ENCODE data around the gene PPP3CA. TPM values are rescaled to one million over a fixed set of nuclear protein-coding genes. Genes with fewer than 3 reads are reported as not detected.

Gene PPP3CA
- total RNA-seq, 1 donor from 2014 or later = 78.8 TPM

DNA sequence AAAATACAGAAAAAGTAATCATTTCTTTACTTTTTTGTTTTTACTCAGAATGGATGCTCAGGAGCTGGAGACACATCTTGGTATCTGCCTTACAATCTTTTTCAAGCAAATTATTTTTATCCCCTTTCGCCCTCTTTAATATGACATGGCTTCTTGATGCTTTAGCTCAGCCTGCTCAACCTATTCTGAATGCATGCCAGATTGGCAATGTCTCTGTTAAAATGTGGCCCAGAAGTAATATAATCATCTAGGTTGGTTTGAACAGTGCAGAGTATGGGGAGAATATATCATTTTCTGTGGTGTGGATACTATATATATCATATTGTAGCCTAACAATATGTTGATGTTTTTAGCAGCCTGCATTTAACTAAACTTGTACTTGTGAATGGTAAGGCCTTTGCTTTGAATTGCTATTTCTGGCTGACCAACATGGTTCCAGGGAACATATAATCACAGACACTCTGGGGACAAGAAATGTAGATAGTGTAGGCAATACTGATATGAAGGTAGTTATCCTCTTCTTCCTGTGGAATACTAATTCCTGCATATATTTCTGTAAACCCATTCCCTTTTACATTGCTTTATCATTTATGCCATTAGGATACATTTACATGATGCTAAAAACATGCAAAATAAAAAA is 282.7 kb downstream of the PPP3CA start:
- ChIA-PET POLR2A (no interaction called here), CTCF (no interaction called here)
- DNase-seq (no peak), ATAC-seq (ENCODE audit: low read depth) (no peak)
- H3K4me1 Mint-ChIP-seq = peaks cover 12% of the 10 kb centered on the region
- H3K9me3 Mint-ChIP-seq = no peaks in the 10 kb centered on the region
- H3K27ac Mint-ChIP-seq = no peak overlapping the region
- intact Hi-C loops (cut with micrococcal nuclease) = loop anchor here (2.0 kb wide), 1 partner anchor 14 kb away; no protein-coding TSS in a partner anchor
- TF ChIP-seq, protein P1, sequence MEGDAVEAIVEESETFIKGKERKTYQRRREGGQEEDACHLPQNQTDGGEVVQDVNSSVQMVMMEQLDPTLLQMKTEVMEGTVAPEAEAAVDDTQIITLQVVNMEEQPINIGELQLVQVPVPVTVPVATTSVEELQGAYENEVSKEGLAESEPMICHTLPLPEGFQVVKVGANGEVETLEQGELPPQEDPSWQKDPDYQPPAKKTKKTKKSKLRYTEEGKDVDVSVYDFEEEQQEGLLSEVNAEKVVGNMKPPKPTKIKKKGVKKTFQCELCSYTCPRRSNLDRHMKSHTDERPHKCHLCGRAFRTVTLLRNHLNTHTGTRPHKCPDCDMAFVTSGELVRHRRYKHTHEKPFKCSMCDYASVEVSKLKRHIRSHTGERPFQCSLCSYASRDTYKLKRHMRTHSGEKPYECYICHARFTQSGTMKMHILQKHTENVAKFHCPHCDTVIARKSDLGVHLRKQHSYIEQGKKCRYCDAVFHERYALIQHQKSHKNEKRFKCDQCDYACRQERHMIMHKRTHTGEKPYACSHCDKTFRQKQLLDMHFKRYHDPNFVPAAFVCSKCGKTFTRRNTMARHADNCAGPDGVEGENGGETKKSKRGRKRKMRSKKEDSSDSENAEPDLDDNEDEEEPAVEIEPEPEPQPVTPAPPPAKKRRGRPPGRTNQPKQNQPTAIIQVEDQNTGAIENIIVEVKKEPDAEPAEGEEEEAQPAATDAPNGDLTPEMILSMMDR (IDR thresholded peaks at IDR 0.05) = no peak
- H3K27me3 Mint-ChIP-seq = no peaks in the 10 kb centered on the region
- peaks cover 59% of the 10 kb centered on the region for H3K36me3 Mint-ChIP-seq (ENCODE audit: low read depth)
- H3K4me3 Mint-ChIP-seq = no peak overlapping the region

GRCh38 chr4:101055392-101055791 is 291.9 kb downstream of the PPP3CA start:
- intact Hi-C loops (cut with micrococcal nuclease) = no loop called here
- POLR2A ChIA-PET = no interaction called here

GRCh38 chr4:101050837-101051205 is 296.5 kb downstream of the PPP3CA start:
- Mint-ChIP-seq H3K27me3 (no peaks in the 10 kb centered on the region), H3K4me1 (peaks cover 3% of the 10 kb centered on the region), H3K36me3 (ENCODE audit: low read depth) (peaks cover 35% of the 10 kb centered on the region), H3K9me3 (no peaks in the 10 kb centered on the region), H3K27ac (peak overlapping the region; percentile 59), H3K4me3 (no peak overlapping the region)
- POLR2A ChIA-PET = no interaction called here
- intact Hi-C loops (cut with micrococcal nuclease) = no loop called here
- TF ChIP-seq, protein P1 (IDR thresholded peaks at IDR 0.05) = no peak
- no peak for DNase-seq
- CTCF ChIA-PET = no interaction called here
- no peak for ATAC-seq (ENCODE audit: low read depth)

More at GRCh38 chr4:101055392-101055791, 291.9 kb downstream of the PPP3CA start:
- TF ChIP-seq, protein P1 (IDR thresholded peaks at IDR 0.05) = no peak
- Mint-ChIP-seq H3K27ac (no peak overlapping the region), H3K4me1 (peaks cover 3% of the 10 kb centered on the region), H3K27me3 (no peaks in the 10 kb centered on the region), H3K36me3 (ENCODE audit: low read depth) (peaks cover 52% of the 10 kb centered on the region), H3K4me3 (no peak overlapping the region), H3K9me3 (no peaks in the 10 kb centered on the region)
- no peak for DNase-seq
- ATAC-seq (ENCODE audit: low read depth) = no peak
- CTCF ChIA-PET = no interaction called here

DNA sequence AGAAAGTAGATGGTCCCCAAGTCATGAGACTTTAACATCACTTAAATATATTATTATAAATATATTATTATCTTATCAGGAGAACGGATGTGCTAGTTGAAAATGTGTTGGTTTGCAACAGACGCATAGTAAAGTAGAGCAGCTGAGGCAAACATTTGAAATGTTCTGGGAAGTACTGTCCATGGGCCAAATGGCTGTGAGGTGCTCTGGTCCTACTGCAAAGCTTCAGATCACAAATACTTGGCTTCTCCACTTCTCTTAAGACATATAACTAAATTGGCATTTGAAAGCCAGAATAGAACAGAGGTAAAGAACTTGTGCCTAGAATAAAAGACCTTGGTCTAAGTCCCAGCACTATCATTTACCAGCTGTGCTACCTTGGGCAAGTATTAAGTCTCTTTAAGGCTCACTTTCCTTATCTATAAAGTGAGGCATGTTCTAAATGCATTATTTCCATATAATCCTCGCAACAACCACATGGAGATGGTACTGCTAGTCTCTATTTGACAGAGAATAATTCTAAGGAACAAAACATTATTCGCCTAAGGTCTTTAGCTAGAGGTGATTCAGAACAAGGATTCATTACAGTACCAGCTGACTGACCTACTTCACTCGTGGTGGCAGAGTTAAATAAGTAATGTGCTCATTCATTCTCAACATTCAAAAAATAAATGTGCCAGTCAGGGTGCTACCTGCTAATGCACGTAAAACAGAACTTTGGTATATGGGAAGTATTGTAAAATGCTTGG is 297.1 kb downstream of the PPP3CA start:
- TF ChIP-seq, protein P1 (IDR thresholded peaks at IDR 0.05) = no peak
- H3K4me3 Mint-ChIP-seq = no peak overlapping the region
- ChIA-PET CTCF (no interaction called here), POLR2A (no interaction called here)
- intact Hi-C loops (cut with micrococcal nuclease) = no loop called here
- H3K27ac Mint-ChIP-seq = no peak overlapping the region
- no peak for DNase-seq
- H3K4me1 Mint-ChIP-seq = peaks cover 3% of the 10 kb centered on the region
- H3K36me3 Mint-ChIP-seq (ENCODE audit: low read depth) = peaks cover 40% of the 10 kb centered on the region
- no peak for ATAC-seq (ENCODE audit: low read depth)
- H3K9me3 Mint-ChIP-seq = no peaks in the 10 kb centered on the region
- H3K27me3 Mint-ChIP-seq = no peaks in the 10 kb centered on the region

- CTCF ChIA-PET = no interaction called here
- POLR2A ChIA-PET = no interaction called here
- TF ChIP-seq, protein P1 (IDR thresholded peaks at IDR 0.05) = no peak
- DNase-seq (no peak), ATAC-seq (ENCODE audit: low read depth) (no peak)
- H3K27ac Mint-ChIP-seq = no peak overlapping the region
- intact Hi-C loops (cut with micrococcal nuclease) = no loop called here
- no peak overlapping the region for H3K4me3 Mint-ChIP-seq
- H3K9me3 Mint-ChIP-seq = no peaks in the 10 kb centered on the region
- peaks cover 42% of the 10 kb centered on the region for H3K36me3 Mint-ChIP-seq (ENCODE audit: low read depth)
- H3K4me1 Mint-ChIP-seq = peaks cover 3% of the 10 kb centered on the region
- no peaks in the 10 kb centered on the region for H3K27me3 Mint-ChIP-seq
Observed at GRCh38 chr4:101049549-101050001, 297.8 kb downstream of the PPP3CA start.
